K562 (cell line): ENCODE results near the gene OR13C2. TPM values are rescaled to one million over a fixed set of nuclear protein-coding genes. Genes with fewer than 3 reads are reported as not detected.

Source experiments
- ATAC-seq: fragments of 200-7000 bp; cut with Tn5 transposase; 3 replicates; pipeline ENCODE4 v1.9.1; 2020; ENCODE audit warnings: moderate library complexity
- BruUV-seq: library from RNA; stranded (reverse); fragments of 400-500 nt; replicated peaks from 2 replicates; lab custom pipeline; 2021; lab: Mats Ljungman, UMichigan
- CTCF ChIA-PET: fragments of 300-600 bp; formaldehyde crosslinking; extraction: SDS; loops from one replicate; lab custom pipeline; 2021; ENCODE audit warnings: low intra/inter-chr PET ratio; lab: Yijun Ruan, JAX
- POLR2A ChIA-PET: fragments of 300-600, 350-650 bp; sonication (Branson Sonifier 250); formaldehyde crosslinking; extraction: SDS; loops from one replicate; lab custom pipeline; 2021; ENCODE audit warnings: antibody characterized with exemption, inconsistent platforms; lab: Yijun Ruan, JAX
- DNase-seq, 4 experiments: peaks; one replicate each; pipeline versions ENCODE4 v3.0.0 to v3.0.0-alpha.2; 2011 to 2018; ENCODE audit warnings: low spot score in 3 of 4, mixed read lengths in 3 of 4; ENCODE audit errors: extremely low read depth in 1 of 4
- FAIRE-seq: peaks from 2 replicates; lab custom pipeline; 2011; peaks lifted over from hg19 to GRCh38; lab: Jason Lieb, UNC
- H2AFZ ChIP-seq: 2 replicates; pipeline ENCODE4 v1.6.0; 2011; ENCODE audit warnings: low read depth, low read length, control low read depth, inconsistent platforms
- H3K27ac ChIP-seq: fragments of 200-600 bp; 3 replicates; pipeline ENCODE4 v1.8.0; 2011; ENCODE audit warnings: low read depth, mild to moderate bottlenecking, control low read depth, inconsistent platforms, low read length, moderate library complexity, mixed read lengths; ENCODE audit errors: extremely low read depth
- H3K27me3 ChIP-seq, 2 experiments: fragments of 300-600 bp in 1 of 2; 2 replicates in 1 of 2; 3 replicates in 1 of 2; pipeline versions ENCODE4 v1.6.0 to v1.8.0; 2011; ENCODE audit warnings: inconsistent platforms in 2 of 2, low read length in 2 of 2, mild to moderate bottlenecking in 1 of 2, mixed read lengths in 1 of 2, moderate library complexity in 1 of 2; ENCODE audit not compliant: control insufficient read depth in 2 of 2, insufficient read depth in 2 of 2
- H3K36me3 ChIP-seq: fragments of 300-600 bp; 3 replicates; pipeline ENCODE4 v1.8.0; 2011; ENCODE audit warnings: mild to moderate bottlenecking, low read length, inconsistent platforms; ENCODE audit not compliant: control insufficient read depth, insufficient read depth
- H3K4me1 ChIP-seq, 2 experiments: fragments of 200-600 bp in 1 of 2; replicated peaks in 1 of 2; 2 replicates in 1 of 2; 3 replicates in 1 of 2; pipeline versions ENCODE4 v1.5.1 to v1.8.0; 2011; ENCODE audit warnings: inconsistent platforms in 2 of 2, low read length in 2 of 2, mild to moderate bottlenecking in 1 of 2, mixed read lengths in 1 of 2, moderate library complexity in 1 of 2; ENCODE audit not compliant: control insufficient read depth in 2 of 2, insufficient read depth in 2 of 2
- H3K4me2 ChIP-seq: 2 replicates; pipeline ENCODE4 v1.6.1; 2011; ENCODE audit warnings: low read length, control low read depth, inconsistent platforms, mixed read lengths; ENCODE audit not compliant: insufficient read depth
- H3K4me3 ChIP-seq: fragments of 200-600 bp; sonication (generic), shearing (Covaris generic); 2 replicates; pipeline ENCODE4 v1.5.1; 2016; ENCODE audit warnings: control low read depth, inconsistent platforms
- H3K79me2 ChIP-seq: fragments of 200-600 bp; 3 replicates; pipeline ENCODE4 v1.8.0; 2011; ENCODE audit warnings: low read length, inconsistent platforms; ENCODE audit not compliant: control insufficient read depth, insufficient read depth
- H3K9ac ChIP-seq, 2 experiments: 2 replicates each; pipeline versions ENCODE4 v1.6.0 to v1.6.1; 2011; ENCODE audit warnings: low read depth in 2 of 2, low read length in 2 of 2, control low read depth in 1 of 2, inconsistent platforms in 1 of 2, mild to moderate bottlenecking in 1 of 2, mixed read lengths in 1 of 2; ENCODE audit not compliant: insufficient read depth in 1 of 2
- H3K9me1 ChIP-seq: one replicate; pipeline ENCODE4 v1.6.0; 2011; ENCODE audit warnings: inconsistent platforms, mild to moderate bottlenecking, low read length, moderate library complexity; ENCODE audit not compliant: control insufficient read depth, insufficient read depth
- H3K9me3 ChIP-seq: replicated peaks from 2 replicates; pipeline ENCODE4 v1.5.1; 2011; ENCODE audit warnings: low read depth, low read length, inconsistent platforms; ENCODE audit not compliant: control insufficient read depth, insufficient read depth
- H4K20me1 ChIP-seq: replicated peaks from 2 replicates; pipeline ENCODE4 v1.6.1; 2011; ENCODE audit warnings: low read length, inconsistent platforms, mixed read lengths; ENCODE audit not compliant: control insufficient read depth, insufficient read depth
- ETV1 ChIP-seq: fragments of 450-650 bp; conservative IDR thresholded peaks from 2 replicates; pipeline ENCODE4 v1.6.1; 2016; ENCODE audit warnings: missing genetic modification characterization, control low read depth, low read depth, missing compliant biosample characterization
- YY1 ChIP-seq, 3 experiments: IDR thresholded peaks; 2 replicates each; pipeline ENCODE4 v1.6.1; 2011; ENCODE audit warnings: low read length in 2 of 3, mild to moderate bottlenecking in 2 of 3, moderate library complexity in 2 of 3, borderline replicate concordance in 1 of 3, control low read depth in 1 of 3, low read depth in 1 of 3; ENCODE audit not compliant: insufficient read depth in 3 of 3, insufficient replicate concordance in 2 of 3, control insufficient read depth in 1 of 3, insufficient read length in 1 of 3; ENCODE audit errors: extremely low read depth in 1 of 3
- ZBTB7A ChIP-seq: IDR thresholded peaks from 2 replicates; pipeline ENCODE4 v1.6.1; 2011; ENCODE audit warnings: low read depth, mild to moderate bottlenecking, low read length, moderate library complexity, borderline replicate concordance; ENCODE audit not compliant: control insufficient read depth
- ZNF174 ChIP-seq: fragments of 250-450 bp; sonication (Bioruptor Pico); IDR thresholded peaks from 2 replicates; pipeline ENCODE4 v1.4.0; 2020; ENCODE audit warnings: mild to moderate bottlenecking
- ZNF384 ChIP-seq: IDR thresholded peaks from 2 replicates; pipeline ENCODE4 v1.6.1; 2012; ENCODE audit warnings: low read depth, low read length, improper control_type of control experiment
- ZNF507 ChIP-seq: conservative IDR thresholded peaks from 2 replicates; pipeline ENCODE4 v1.6.1; 2017; ENCODE audit warnings: missing genetic modification characterization, missing compliant biosample characterization
- WGBS: fragments of 100-300 bp; shearing (Covaris generic); methylation state at CpG from one replicate; pipeline ENCODE4 v1.1.6; 2016; ENCODE audit warnings: low coverage, mixed read lengths; ENCODE audit not compliant: insufficient coverage; ENCODE audit errors: missing lambda C conversion rate; 5-methylcytosine and 5-hydroxymethylcytosine counted together
- in situ Hi-C: fragments of 300-500 bp; cut with MboI; formaldehyde crosslinking; loops from 4 replicates; pipeline ENCODE4 v1.15.0; 2018; ENCODE audit warnings: inconsistent platforms, mixed read lengths
- intact Hi-C: fragments of 100-400 bp; cut with micrococcal nuclease; formaldehyde crosslinking; loops from 2 replicates; pipeline ENCODE4 v1.14.2; 2022
- polyA plus RNA-seq, 8 experiments: library from polyadenylated mRNA; depleted of rRNA in 4 of 8; stranded (reverse) in 5 of 8; unstranded in 3 of 8; fragments of >200 nt; fragmentation: Nextera tagmentation in 2 of 8; fragmentation: Illumina TruSeq in 1 of 8; extraction: Ambion mirVana in 2 of 8; extraction: Trizol in 1 of 8; gene quantifications; 2 replicates each; pipeline versions ENCODE4 v1.2.1 to v1.2.3, GENCODE V29; 2011 to 2014; ENCODE audit warnings: inconsistent platforms in 1 of 8, missing spikeins in 1 of 8
- total RNA-seq, 7 experiments: library from RNA; depleted of rRNA in 6 of 7; stranded (reverse); fragments of >200 nt in 6 of 7; fragmentation: Illumina TruSeq in 2 of 7; extraction: Trizol in 2 of 7; gene quantifications; 2 replicates each; pipeline versions ENCODE4 v1.2.1 to v1.2.3, GENCODE V29; 2011 to 2021; ENCODE audit warnings: low replicate concordance in 1 of 7
- TF ChIP-seq, protein P1 (sequence below): fragments of 250-450 bp; sonication (Bioruptor Pico); IDR thresholded peaks from 2 replicates; pipeline ENCODE4 v1.8.0; 2021; ENCODE audit warnings: moderate library complexity, mild to moderate bottlenecking, inconsistent platforms
- TF ChIP-seq, protein P2 (sequence below): sonication (generic); formaldehyde crosslinking; IDR thresholded peaks from 2 replicates; pipeline ENCODE4 v1.8.0; 2023; ENCODE audit warnings: mild to moderate bottlenecking, missing genetic modification reagents

Gene OR13C2
- total and polyA plus RNA-seq, 9 of the 15 experiments (the other 6 are each of a cell fraction or from before 2014, with no cell fraction given), result not detected

DNA sequence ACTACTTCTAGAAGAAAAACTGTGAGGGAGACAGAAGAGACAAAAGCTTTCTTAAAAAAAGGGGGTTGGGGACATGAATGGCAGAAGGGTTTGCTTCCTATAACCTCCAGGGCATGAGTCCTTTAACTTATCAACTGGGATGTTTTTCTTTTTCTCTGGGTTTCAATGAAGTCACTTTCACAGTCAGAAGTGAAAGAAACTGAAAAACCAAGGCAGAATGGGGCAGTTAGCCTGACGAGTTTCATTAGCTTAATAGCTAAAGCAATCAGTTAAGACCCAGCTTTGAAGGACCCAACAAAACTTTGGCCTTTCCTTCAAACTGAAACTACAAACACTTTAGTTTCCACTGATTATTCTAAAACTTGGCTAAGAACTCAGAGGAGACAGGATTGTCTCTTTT, 41.1 kb downstream of the OR13C2 start:
- FAIRE-seq (no peak), ATAC-seq (no peak), DNase-seq (no peak)
- no peak overlapping the region for H3K4me3 ChIP-seq
- in situ Hi-C loops, result no loop called here
- H3K9me1 ChIP-seq, result no peaks in the 10 kb centered on the region
- no peaks in the 10 kb centered on the region for H4K20me1 ChIP-seq
- H3K27ac ChIP-seq, result no peak overlapping the region
- no peaks in the 10 kb centered on the region for H3K79me2 ChIP-seq
- WGBS, result 0% methylated on average over 1 of the region's 1 CpG
- intact Hi-C loops, result no loop called here
- H2AFZ ChIP-seq, result no peak overlapping the region
- no peaks in the 10 kb centered on the region for H3K27me3 ChIP-seq
- no peak overlapping the region for H3K9ac ChIP-seq
- no peaks in the 10 kb centered on the region for H3K4me1 ChIP-seq
- no peak overlapping the region for H3K4me2 ChIP-seq
- CTCF ChIA-PET, result no interaction called here
- TF ChIP-seq ETV1 (tag) (no peak), ZNF384 (no peak), YY1 (IDR thresholded peaks at IDR 0.05; ENCODE audit: borderline replicate concordance in 1 of 3, control insufficient read depth in 1 of 3, extremely low read depth in 1 of 3, insufficient read depth in 3 of 3, insufficient read length in 1 of 3, insufficient replicate concordance in 2 of 3, low read depth in 1 of 3, low read length in 2 of 3) (no peak), ZBTB7A (no peak), ZNF507 (tag) (no peak), ZNF174 (CRISPR knock-in tag) (no peak)
- TF ChIP-seq, protein P1, sequence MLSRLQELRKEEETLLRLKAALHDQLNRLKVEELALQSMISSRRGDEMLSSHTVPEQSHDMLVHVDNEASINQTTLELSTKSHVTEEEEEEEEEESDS (CRISPR knock-in tag), result no peak
- TF ChIP-seq, protein P2, sequence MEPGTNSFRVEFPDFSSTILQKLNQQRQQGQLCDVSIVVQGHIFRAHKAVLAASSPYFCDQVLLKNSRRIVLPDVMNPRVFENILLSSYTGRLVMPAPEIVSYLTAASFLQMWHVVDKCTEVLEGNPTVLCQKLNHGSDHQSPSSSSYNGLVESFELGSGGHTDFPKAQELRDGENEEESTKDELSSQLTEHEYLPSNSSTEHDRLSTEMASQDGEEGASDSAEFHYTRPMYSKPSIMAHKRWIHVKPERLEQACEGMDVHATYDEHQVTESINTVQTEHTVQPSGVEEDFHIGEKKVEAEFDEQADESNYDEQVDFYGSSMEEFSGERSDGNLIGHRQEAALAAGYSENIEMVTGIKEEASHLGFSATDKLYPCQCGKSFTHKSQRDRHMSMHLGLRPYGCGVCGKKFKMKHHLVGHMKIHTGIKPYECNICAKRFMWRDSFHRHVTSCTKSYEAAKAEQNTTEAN (CRISPR knock-in tag), result no peak
- TF ChIP-seq, all 486 proteins: peak for 0
- Histone ChIP-seq H3K9me3 (no peaks in the 10 kb centered on the region; the same call in 1 of the 2 replicates), H3K36me3 (no peaks in the 10 kb centered on the region)
- no TSS peak for BruUV-seq
- POLR2A ChIA-PET, result interaction anchor here (0.6 kb wide), 1 partner anchor 27 kb away, joined by 3 read pairs; no protein-coding TSS in a partner anchor
